Measurements from ENCODE around the gene DOCK11. TPM values are rescaled to one million over a fixed set of nuclear protein-coding genes. Genes with fewer than 3 reads are reported as not detected.
"Not testable (repeated sequence)": the region's sequence is repeated elsewhere in the genome, so short reads cannot be mapped to it uniquely, and the experiment has no call there.

Gene DOCK11
- polyA plus RNA-seq, 1 experiment, result 26.4 TPM

- no peak for TF ChIP-seq CTCF (IDR thresholded peaks at IDR 0.05; ENCODE audit: low read depth, low read length)
- POLR2A ChIA-PET, result interaction anchor here (0.5 kb wide), 1 partner anchor 1090 kb away, joined by 3 read pairs; the partner anchor contains the start of gene UBE2A
- Histone ChIP-seq H3K27me3 (ENCODE audit: control insufficient read depth, insufficient read depth, low read length) (no peaks in the 10 kb centered on the region), H3K4me3 (ENCODE audit: low read depth, low read length) (no peak overlapping the region), H3K27ac (ENCODE audit: low read depth, low read length) (peak overlapping the region; percentile 21), H3K9me3 (ENCODE audit: control insufficient read depth, insufficient read depth, low read length) (no peaks in the 10 kb centered on the region)
- CTCF ChIA-PET, result no interaction called here
- no peak for DNase-seq (ENCODE audit: low read depth, low spot score)
These were observed 11.3 kb upstream of the DOCK11 start for GRCh38 chrX:118484216-118484903.

- H3K4me3 ChIP-seq (ENCODE audit: low read depth, low read length); POLR2A ChIA-PET; H3K27ac ChIP-seq (ENCODE audit: low read depth, low read length); H3K27me3 ChIP-seq (ENCODE audit: control insufficient read depth, insufficient read depth, low read length); H3K9me3 ChIP-seq (ENCODE audit: control insufficient read depth, insufficient read depth, low read length); DNase-seq (ENCODE audit: low read depth, low spot score); CTCF ChIA-PET: not testable (repeated sequence)
These were observed 8.9 kb upstream of the DOCK11 start for GRCh38 chrX:118486693-118487092.

GRCh38 chrX:118493016-118493415 lies 2.6 kb upstream of the DOCK11 start:
- no peak for TF ChIP-seq CTCF (IDR thresholded peaks at IDR 0.05; ENCODE audit: low read depth, low read length)
- Histone ChIP-seq H3K27me3 (ENCODE audit: control insufficient read depth, insufficient read depth, low read length) (no peaks in the 10 kb centered on the region), H3K9me3 (ENCODE audit: control insufficient read depth, insufficient read depth, low read length) (no peaks in the 10 kb centered on the region), H3K27ac (ENCODE audit: low read depth, low read length) (no peak overlapping the region), H3K4me3 (ENCODE audit: low read depth, low read length) (no peak overlapping the region)
- no peak for DNase-seq (ENCODE audit: low read depth, low spot score)
- POLR2A ChIA-PET, result no interaction called here
- CTCF ChIA-PET, result no interaction called here

GRCh38 chrX:118493653-118494297 lies 1.8 kb upstream of the DOCK11 start:
- TF ChIP-seq CTCF (IDR thresholded peaks at IDR 0.05; ENCODE audit: low read depth, low read length), result no peak
- no peak for DNase-seq (ENCODE audit: low read depth, low spot score)
- Histone ChIP-seq H3K27ac (ENCODE audit: low read depth, low read length) (no peak overlapping the region), H3K27me3 (ENCODE audit: control insufficient read depth, insufficient read depth, low read length) (no peaks in the 10 kb centered on the region), H3K9me3 (ENCODE audit: control insufficient read depth, insufficient read depth, low read length) (no peaks in the 10 kb centered on the region), H3K4me3 (ENCODE audit: low read depth, low read length) (no peak overlapping the region)
- ChIA-PET CTCF (interaction anchor here (1.0 kb wide), 1 partner anchor 34 kb away, joined by 3 read pairs; no protein-coding TSS in a partner anchor), POLR2A (no interaction called here)

GRCh38 chrX:118495958-118496762 lies 545 bp downstream of the DOCK11 start:
- Histone ChIP-seq H3K27ac (ENCODE audit: low read depth, low read length) (no peak overlapping the region), H3K9me3 (ENCODE audit: control insufficient read depth, insufficient read depth, low read length) (no peaks in the 10 kb centered on the region), H3K27me3 (ENCODE audit: control insufficient read depth, insufficient read depth, low read length) (no peaks in the 10 kb centered on the region), H3K4me3 (ENCODE audit: low read depth, low read length) (peak overlapping the region; percentile 76)
- no peak for DNase-seq (ENCODE audit: low read depth, low spot score)
- TF ChIP-seq CTCF (IDR thresholded peaks at IDR 0.05; ENCODE audit: low read depth, low read length), result no peak
- POLR2A ChIA-PET, result interaction anchor here (0.7 to 1.5 kb wide), 4 partner anchors 25 to 105 kb away, joined by 3 to 5 read pairs (median 4); no protein-coding TSS in a partner anchor
- CTCF ChIA-PET, result interaction anchor here (0.5 to 1.8 kb wide), 5 partner anchors 36 to 106 kb away, joined by 3 to 6 read pairs (median 5); no protein-coding TSS in a partner anchor

Measured in AG04450 (cell line).